Panc1 (cell line): Measurements from ENCODE around the gene LRRC18. TPM values are rescaled to one million over a fixed set of nuclear protein-coding genes. Genes with fewer than 3 reads are reported as not detected.

Experiments
- ATAC-seq: fragments of 200-7000 bp; cut with Tn5 transposase; 2 replicates; pipeline ENCODE4 v1.9.1; 2020; ENCODE audit warnings: mild to moderate bottlenecking, moderate library complexity
- BruUV-seq: library from RNA; stranded (reverse); fragments of 400-500 nt; replicated peaks from 2 replicates; lab custom pipeline; 2021; lab: Mats Ljungman, UMichigan
- CTCF ChIA-PET: fragments of 300-600 bp; sonication (Branson Sonifier 250); formaldehyde crosslinking; loops from one replicate; lab custom pipeline; 2022; ENCODE audit warnings: antibody characterized with exemption; lab: Charles Lee
- POLR2A ChIA-PET: fragments of 300-600 bp; sonication (Branson Sonifier 250); formaldehyde crosslinking; loops from one replicate; lab custom pipeline; 2022; ENCODE audit warnings: antibody characterized with exemption; lab: Charles Lee
- DNase-seq: peaks from one replicate; pipeline ENCODE4 v3.0.0-alpha.2; 2010; ENCODE audit warnings: low read depth, low spot score
- H3K27ac ChIP-seq: 2 replicates; pipeline ENCODE4 v1.5.1; 2011; ENCODE audit warnings: mild to moderate bottlenecking, low read length, inconsistent platforms
- H3K27me3 ChIP-seq: fragments of 200-500 bp; sonication (Bioruptor generic); 2 replicates; pipeline ENCODE4 v1.6.0; 2014; ENCODE audit warnings: low read length, inconsistent platforms; ENCODE audit not compliant: control insufficient read depth, insufficient read depth
- H3K36me3 ChIP-seq: fragments of 200-500 bp; sonication (Bioruptor generic); 2 replicates; pipeline ENCODE4 v1.5.1; 2014; ENCODE audit warnings: inconsistent platforms, mild to moderate bottlenecking, low read length, moderate library complexity; ENCODE audit not compliant: control insufficient read depth, insufficient read depth
- H3K4me1 ChIP-seq: 2 replicates; pipeline ENCODE4 v1.5.1; 2011; ENCODE audit warnings: inconsistent platforms, mild to moderate bottlenecking, low read length, moderate library complexity; ENCODE audit not compliant: control insufficient read depth, insufficient read depth
- H3K4me3 ChIP-seq, 2 experiments: 2 replicates each; pipeline ENCODE4 v1.5.1; 2011 to 2012; ENCODE audit warnings: low read depth in 2 of 2, low read length in 2 of 2, mild to moderate bottlenecking in 2 of 2, inconsistent platforms in 1 of 2, moderate library complexity in 1 of 2
- H3K9me3 ChIP-seq: fragments of 200-500 bp; sonication (Bioruptor generic); 2 replicates; pipeline ENCODE4 v1.5.1; 2014; ENCODE audit warnings: low read depth, mild to moderate bottlenecking, inconsistent platforms, low read length, moderate library complexity; ENCODE audit not compliant: control insufficient read depth, insufficient read depth
- CTCF ChIP-seq: fragments of 450-650 bp; IDR thresholded peaks from 2 replicates; pipeline ENCODE4 v1.5.1; 2017; ENCODE audit warnings: mild to moderate bottlenecking
- POLR2AphosphoS5 ChIP-seq: IDR thresholded peaks from 2 replicates; pipeline ENCODE4 v1.6.1; 2012; ENCODE audit warnings: mild to moderate bottlenecking, low read depth, low read length, moderate library complexity
- REST ChIP-seq, 2 experiments: IDR thresholded peaks; 2 replicates each; pipeline ENCODE4 v1.6.1; 2011 to 2012; ENCODE audit warnings: low read depth in 2 of 2, control low read depth in 1 of 2, low read length in 1 of 2, mild to moderate bottlenecking in 1 of 2, moderate library complexity in 1 of 2; ENCODE audit not compliant: insufficient read depth in 1 of 2
- SIN3A ChIP-seq: IDR thresholded peaks from 2 replicates; pipeline ENCODE4 v1.6.1; 2012; ENCODE audit warnings: low read depth, mild to moderate bottlenecking, low read length, moderate library complexity, borderline replicate concordance; ENCODE audit not compliant: insufficient read depth
- TCF7L2 ChIP-seq: IDR thresholded peaks from 2 replicates; pipeline ENCODE4 v1.6.1; 2011; ENCODE audit warnings: mild to moderate bottlenecking, low read depth, low read length, inconsistent platforms
- in situ Hi-C: cut with HindIII; loops from 2 replicates; pipeline ENCODE4 v1.10.0; 2016; ENCODE audit warnings: low sequenced_read_pairs, low pct_unique_long_range_greater_than_20kb
- intact Hi-C: fragments of 100-400 bp; cut with micrococcal nuclease; formaldehyde crosslinking; loops from one replicate; pipeline ENCODE4 v1.10.0; 2022; ENCODE audit not compliant: unreplicated experiment
- total RNA-seq: library from RNA; stranded (reverse); gene quantifications from one replicate; pipeline ENCODE4 v1.2.1, GENCODE V29; 2021; ENCODE audit not compliant: unreplicated experiment

LRRC18 gene
- total RNA-seq, 1 experiment from 2014 or later: not detected

- H3K27ac ChIP-seq: no peak overlapping the region
- H3K4me1 ChIP-seq: no peaks in the 10 kb centered on the region
- ATAC-seq (no peak), DNase-seq (no peak)
- H3K9me3 ChIP-seq: no peaks in the 10 kb centered on the region
- no peak for TF ChIP-seq REST (IDR thresholded peaks at IDR 0.05; ENCODE audit: insufficient read depth in 1 of 2, low read depth in 2 of 2, low read length in 1 of 2)
- no peak for TF ChIP-seq CTCF
- TF ChIP-seq POLR2AphosphoS5: no peak
- no peak for TF ChIP-seq SIN3A
- TF ChIP-seq TCF7L2: no peak
- in situ Hi-C loops (no loop called here), intact Hi-C loops (loop anchor here (10.0 kb wide), 1 partner anchor 468 kb away; no protein-coding TSS in a partner anchor)
- BruUV-seq: no TSS peak
- ChIA-PET POLR2A (no interaction called here), CTCF (no interaction called here)
- H3K4me3 ChIP-seq: no peak overlapping the region
- no peaks in the 10 kb centered on the region for H3K36me3 ChIP-seq
- H3K27me3 ChIP-seq: peaks cover 17% of the 10 kb centered on the region
Observed at GRCh38 chr10:48906841-48907240, 32.8 kb downstream of the LRRC18 start.

GRCh38 chr10:48905311-48905710, 34.3 kb downstream of the LRRC18 start:
- Histone ChIP-seq H3K27me3 (peaks cover 13% of the 10 kb centered on the region), H3K36me3 (no peaks in the 10 kb centered on the region), H3K4me1 (no peaks in the 10 kb centered on the region), H3K4me3 (no peak overlapping the region), H3K27ac (no peak overlapping the region), H3K9me3 (no peaks in the 10 kb centered on the region)
- TF ChIP-seq SIN3A (no peak), POLR2AphosphoS5 (no peak), REST (IDR thresholded peaks at IDR 0.05; ENCODE audit: insufficient read depth in 1 of 2, low read depth in 2 of 2, low read length in 1 of 2) (no peak), CTCF (no peak), TCF7L2 (no peak)
- POLR2A ChIA-PET: no interaction called here
- no peak for ATAC-seq
- in situ Hi-C loops: no loop called here
- no TSS peak for BruUV-seq
- CTCF ChIA-PET: no interaction called here
- intact Hi-C loops: loop anchor here (10.0 kb wide), 1 partner anchor 469 kb away; no protein-coding TSS in a partner anchor
- no peak for DNase-seq
